IMR-90 (cell line): ENCODE results near the gene BRAT1. TPM values are rescaled to one million over a fixed set of nuclear protein-coding genes. Genes with fewer than 3 reads are reported as not detected.

Experiments
- ATAC-seq: fragments of 200-7000 bp; cut with Tn5 transposase; 2 replicates; pipeline ENCODE4 v1.9.1; 2020; ENCODE audit warnings: low read depth, mild to moderate bottlenecking, moderate library complexity
- BruUV-seq: library from RNA; stranded (reverse); fragments of 400-500 nt; replicated peaks from 2 replicates; lab custom pipeline; 2021; lab: Mats Ljungman, UMichigan
- CTCF ChIA-PET: fragments of 300-600 bp; formaldehyde crosslinking; extraction: SDS; loops from one replicate; lab custom pipeline; 2021; ENCODE audit warnings: antibody characterized with exemption; lab: Yijun Ruan, JAX
- POLR2A ChIA-PET: fragments of 300-600 bp; sonication (Branson Sonifier 250); formaldehyde crosslinking; loops from one replicate; lab custom pipeline; 2022; ENCODE audit warnings: antibody characterized with exemption; ENCODE audit not compliant: unreplicated experiment; lab: Charles Lee
- DNase-seq: peaks from one replicate; pipeline ENCODE4 v3.0.0; 2013
- H2AFZ ChIP-seq: replicated peaks from 2 replicates; pipeline ENCODE3; 2013; ENCODE audit warnings: low read length, mild to moderate bottlenecking; ENCODE audit not compliant: poor library complexity
- H2AK5ac ChIP-seq: 2 replicates; pipeline ENCODE4 v1.6.1; 2013; ENCODE audit warnings: low read depth, low read length, inconsistent platforms
- H2AK9ac ChIP-seq: replicated peaks from 2 replicates; pipeline ENCODE3; 2013; ENCODE audit warnings: mild to moderate bottlenecking, low read depth, low read length, moderate library complexity; ENCODE audit not compliant: poor library complexity
- H2BK120ac ChIP-seq: 2 replicates; pipeline ENCODE4 v1.6.1; 2013; ENCODE audit warnings: low read depth, low read length, inconsistent platforms
- H2BK15ac ChIP-seq: 3 replicates; pipeline ENCODE4 v1.6.1; 2013; ENCODE audit warnings: low read depth, low read length, inconsistent platforms
- H2BK20ac ChIP-seq: 2 replicates; pipeline ENCODE4 v1.6.1; 2013; ENCODE audit warnings: low read depth, mild to moderate bottlenecking, inconsistent platforms, low read length, moderate library complexity
- H2BK5ac ChIP-seq: 2 replicates; pipeline ENCODE4 v1.6.1; 2013; ENCODE audit warnings: mild to moderate bottlenecking, low read depth, low read length, inconsistent platforms; ENCODE audit not compliant: poor library complexity, severe bottlenecking
- H3K14ac ChIP-seq: replicated peaks from 2 replicates; pipeline ENCODE4 v1.6.1; 2013; ENCODE audit warnings: low read depth, low read length, inconsistent platforms
- H3K18ac ChIP-seq: 2 replicates; pipeline ENCODE4 v1.6.1; 2013; ENCODE audit warnings: low read depth, low read length, control low read depth
- H3K23ac ChIP-seq: 2 replicates; pipeline ENCODE4 v1.6.1; 2013; ENCODE audit warnings: low read depth, low read length, inconsistent platforms
- H3K27ac ChIP-seq: 2 replicates; pipeline ENCODE4 v1.5.1; 2013; ENCODE audit warnings: mild to moderate bottlenecking, control low read depth, low read length; ENCODE audit not compliant: insufficient read depth
- H3K27me3 ChIP-seq: 2 replicates; pipeline ENCODE4 v1.6.1; 2013; ENCODE audit warnings: low read length; ENCODE audit not compliant: control insufficient read depth, insufficient read depth
- H3K36me3 ChIP-seq: 2 replicates; pipeline ENCODE4 v1.6.1; 2013; ENCODE audit warnings: low read length, mixed read lengths; ENCODE audit not compliant: control insufficient read depth, insufficient read depth
- H3K4ac ChIP-seq: 2 replicates; pipeline ENCODE4 v1.6.1; 2013; ENCODE audit warnings: low read depth, low read length, inconsistent platforms
- H3K4me1 ChIP-seq: 2 replicates; pipeline ENCODE4 v1.6.1; 2013; ENCODE audit warnings: low read length, mixed read lengths; ENCODE audit not compliant: control insufficient read depth, insufficient read depth
- H3K4me2 ChIP-seq: 2 replicates; pipeline ENCODE4 v1.6.1; 2013; ENCODE audit warnings: low read depth, mild to moderate bottlenecking, control low read depth, low read length, moderate library complexity
- H3K4me3 ChIP-seq: 2 replicates; pipeline ENCODE4 v1.5.1; 2013; ENCODE audit warnings: low read depth, mild to moderate bottlenecking, control low read depth, low read length, moderate library complexity; ENCODE audit not compliant: insufficient read depth
- H3K56ac ChIP-seq: 2 replicates; pipeline ENCODE4 v1.6.1; 2013; ENCODE audit warnings: low read length, inconsistent platforms; ENCODE audit not compliant: insufficient read depth; ENCODE audit errors: extremely low read depth
- H3K79me1 ChIP-seq, 2 experiments: 2 replicates each; pipeline ENCODE4 v1.6.1; 2013; ENCODE audit warnings: low read length in 2 of 2, inconsistent platforms in 1 of 2, low read depth in 1 of 2
- H3K9ac ChIP-seq: 2 replicates; pipeline ENCODE4 v1.6.1; 2013; ENCODE audit warnings: low read depth, low read length, control low read depth
- H3K9me1 ChIP-seq: 2 replicates; pipeline ENCODE4 v1.6.1; 2013; ENCODE audit warnings: low read length, inconsistent platforms; ENCODE audit not compliant: insufficient read depth
- H3K9me3 ChIP-seq: 2 replicates; pipeline ENCODE4 v1.6.1; 2013; ENCODE audit warnings: low read length; ENCODE audit not compliant: control insufficient read depth, insufficient read depth
- H4K20me1 ChIP-seq: 2 replicates; pipeline ENCODE4 v1.6.1; 2013; ENCODE audit warnings: low read length, inconsistent platforms; ENCODE audit not compliant: insufficient read depth
- H4K5ac ChIP-seq: 2 replicates; pipeline ENCODE4 v1.6.1; 2013; ENCODE audit warnings: mild to moderate bottlenecking, low read depth, low read length, control low read depth
- H4K8ac ChIP-seq, 2 experiments: 2 replicates each; pipeline ENCODE4 v1.6.1; 2013; ENCODE audit warnings: low read depth in 2 of 2, low read length in 2 of 2, control low read depth in 1 of 2, inconsistent platforms in 1 of 2
- H4K91ac ChIP-seq: 2 replicates; pipeline ENCODE4 v1.6.1; 2013; ENCODE audit warnings: low read depth, low read length, inconsistent platforms; ENCODE audit not compliant: insufficient read depth
- CHD1 ChIP-seq: IDR thresholded peaks from 2 replicates; pipeline ENCODE4 v1.6.1; 2012; ENCODE audit warnings: low read depth, low read length, improper control_type of control experiment
- FOS ChIP-seq: fragments of 150-350 bp; IDR thresholded peaks from 2 replicates; pipeline ENCODE4 v1.6.1; 2016; ENCODE audit warnings: low read depth, low read length
- MAFK ChIP-seq: IDR thresholded peaks from 2 replicates; pipeline ENCODE4 v1.6.1; 2012; ENCODE audit warnings: low read depth, low read length, improper control_type of control experiment
- MAZ ChIP-seq: IDR thresholded peaks from 2 replicates; pipeline ENCODE4 v1.6.1; 2012; ENCODE audit warnings: low read depth, mild to moderate bottlenecking, low read length, improper control_type of control experiment, moderate library complexity, borderline replicate concordance
- MXI1 ChIP-seq: IDR thresholded peaks from 2 replicates; pipeline ENCODE4 v1.6.1; 2012; ENCODE audit warnings: low read depth, mild to moderate bottlenecking, low read length, moderate library complexity, borderline replicate concordance
- NFE2L2 ChIP-seq: fragments of 150-350 bp; IDR thresholded peaks from 2 replicates; pipeline ENCODE4 v1.6.1; 2016; ENCODE audit warnings: low read depth, mild to moderate bottlenecking, low read length
- POLR2A ChIP-seq: IDR thresholded peaks from 2 replicates; pipeline ENCODE4 v1.6.1; 2012; ENCODE audit warnings: mild to moderate bottlenecking, low read depth, low read length
- RCOR1 ChIP-seq: IDR thresholded peaks from 2 replicates; pipeline ENCODE4 v1.6.1; 2012; ENCODE audit warnings: mild to moderate bottlenecking, low read length, improper control_type of control experiment; ENCODE audit not compliant: insufficient replicate concordance
- RFX5 ChIP-seq: IDR thresholded peaks from 2 replicates; pipeline ENCODE4 v1.8.0; 2012; ENCODE audit warnings: low read depth, mild to moderate bottlenecking, low read length, moderate library complexity
- WGBS, 2 experiments: methylation state at CpG; one replicate each; pipeline versions ENCODE4 v1.1.5 to v1.1.7; 2013; ENCODE audit warnings: missing lambda C conversion rate in 2 of 2; ENCODE audit not compliant: insufficient read length in 1 of 2; ENCODE audit errors: extremely low coverage in 2 of 2; 5-methylcytosine and 5-hydroxymethylcytosine counted together
- dilution Hi-C: fragments of 300-500 bp; cut with HindIII; formaldehyde crosslinking; loops from one replicate; pipeline ENCODE4 v1.14.3; 2018; ENCODE audit warnings: low sequenced_read_pairs; ENCODE audit not compliant: unreplicated experiment
- in situ Hi-C: fragments of 300-500 bp; cut with MboI; formaldehyde crosslinking; loops from 3 replicates; pipeline ENCODE4 v1.14.3; 2019; ENCODE audit warnings: low sequenced_read_pairs, inconsistent platforms, mixed read lengths
- intact Hi-C: fragments of 100-400 bp; cut with micrococcal nuclease; formaldehyde crosslinking; loops from 2 replicates; pipeline ENCODE4 v1.10.0; 2022
- polyA plus RNA-seq, 3 experiments: library from polyadenylated mRNA; depleted of rRNA; stranded (reverse); fragments of >200 nt; gene quantifications; 2 replicates each; pipeline ENCODE4 v1.2.3, GENCODE V29; 2012; ENCODE audit warnings: low replicate concordance in 1 of 3
- total RNA-seq: library from RNA; depleted of rRNA; stranded (reverse); fragments of >200 nt; gene quantifications from 2 replicates; pipeline ENCODE4 v1.2.3, GENCODE V29; 2012
- TF ChIP-seq, protein P1 (sequence below): fragments of 150-350 bp; IDR thresholded peaks from 2 replicates; pipeline ENCODE4 v1.6.1; 2016; ENCODE audit warnings: low read depth, mild to moderate bottlenecking, low read length, moderate library complexity, borderline replicate concordance
- TF ChIP-seq, protein P2 (sequence below): fragments of 150-350 bp; IDR thresholded peaks from 2 replicates; pipeline ENCODE4 v1.6.1; 2017; ENCODE audit warnings: mild to moderate bottlenecking, antibody characterized with exemption, low read length, low read depth

BRAT1 gene
- total and polyA plus RNA-seq, 2 of the 4 experiments (the other 2 are of a cell fraction): 6.8 to 21.9 TPM

DNA sequence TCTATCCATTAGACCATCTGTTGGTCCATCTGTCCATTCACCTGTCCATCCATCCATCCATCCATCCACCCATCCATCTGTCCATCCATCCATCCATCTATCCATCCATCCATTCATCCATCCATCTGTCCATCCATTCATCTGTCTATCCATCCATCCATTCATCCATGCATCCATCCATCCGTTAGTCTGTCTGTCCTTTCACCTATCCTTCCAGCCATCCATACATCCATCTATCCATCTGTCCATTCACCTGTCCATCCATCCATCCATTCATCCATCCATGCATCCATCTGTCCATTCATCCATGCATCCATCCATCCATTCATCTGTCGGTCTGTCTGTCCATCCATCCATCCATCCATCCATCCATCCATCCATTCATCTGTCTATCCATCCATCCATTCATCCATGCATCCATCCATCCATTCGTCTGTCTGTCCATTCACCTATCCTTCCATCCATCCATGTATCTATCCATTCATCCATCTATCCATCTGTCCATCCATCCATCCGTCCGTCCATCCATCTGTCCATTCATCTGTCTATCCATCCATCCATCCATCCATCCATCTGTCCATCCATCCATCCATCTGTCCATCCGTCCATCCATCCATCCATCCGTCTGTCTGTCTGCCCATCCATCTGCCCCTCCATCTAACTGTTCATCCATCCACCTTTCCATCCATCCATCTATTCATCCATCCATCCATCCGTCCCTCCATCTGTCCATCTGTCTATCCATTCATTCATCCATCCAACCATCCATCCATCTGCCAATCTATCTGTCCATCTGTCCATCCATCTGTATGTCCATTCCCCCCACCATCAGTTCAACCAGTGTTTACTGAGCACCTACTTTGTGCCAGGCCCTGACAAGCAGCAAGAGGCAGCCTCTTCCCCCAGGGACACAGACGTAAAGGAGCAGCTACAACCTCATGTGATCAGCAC lies 40.6 kb downstream of the BRAT1 start (continued):
- TF ChIP-seq, protein P1, sequence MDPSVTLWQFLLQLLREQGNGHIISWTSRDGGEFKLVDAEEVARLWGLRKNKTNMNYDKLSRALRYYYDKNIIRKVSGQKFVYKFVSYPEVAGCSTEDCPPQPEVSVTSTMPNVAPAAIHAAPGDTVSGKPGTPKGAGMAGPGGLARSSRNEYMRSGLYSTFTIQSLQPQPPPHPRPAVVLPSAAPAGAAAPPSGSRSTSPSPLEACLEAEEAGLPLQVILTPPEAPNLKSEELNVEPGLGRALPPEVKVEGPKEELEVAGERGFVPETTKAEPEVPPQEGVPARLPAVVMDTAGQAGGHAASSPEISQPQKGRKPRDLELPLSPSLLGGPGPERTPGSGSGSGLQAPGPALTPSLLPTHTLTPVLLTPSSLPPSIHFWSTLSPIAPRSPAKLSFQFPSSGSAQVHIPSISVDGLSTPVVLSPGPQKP: no peak
- TF ChIP-seq POLR2A (no peak), FOS (no peak)

DNA sequence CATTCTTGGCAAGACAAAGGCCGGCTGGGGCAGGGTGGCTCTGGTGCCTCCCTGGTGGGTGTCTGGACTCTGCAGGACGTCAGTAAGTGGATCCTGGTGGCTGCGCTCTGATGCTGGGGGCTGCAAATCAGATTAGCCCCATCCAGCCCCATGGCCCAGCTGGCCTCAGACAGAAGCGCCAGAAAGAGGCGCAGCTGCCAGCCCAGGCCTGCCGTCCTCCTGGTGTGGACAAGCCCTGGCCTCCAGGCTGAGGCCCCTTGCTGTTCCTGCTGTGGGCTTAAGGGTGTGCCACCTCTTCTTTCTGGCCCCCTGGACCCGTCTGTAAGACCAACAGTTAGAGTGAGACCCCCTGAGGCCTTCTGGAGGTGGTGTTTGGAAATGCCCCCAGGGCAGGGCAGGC lies 41.6 kb downstream of the BRAT1 start:
- Histone ChIP-seq H3K4me2 (no peak overlapping the region), H3K56ac (no peak overlapping the region), H2AFZ (no peak overlapping the region), H3K27me3 (peaks cover 1% of the 10 kb centered on the region; the same call in 1 of the 2 replicates), H2BK120ac (no peak overlapping the region), H2BK15ac (no peak overlapping the region), H4K20me1 (no peaks in the 10 kb centered on the region), H3K36me3 (no peaks in the 10 kb centered on the region), H2AK9ac (no peak overlapping the region), H2BK5ac (no peak overlapping the region), H4K8ac (no peak overlapping the region), H3K79me1 (peaks cover 0 to 3% of the 10 kb centered on the region in 2 experiments; a peak in 2 of 4 replicates), H3K4me1 (peaks cover 23% of the 10 kb centered on the region), H3K4me3 (no peak overlapping the region), H3K9me1 (peaks cover 16% of the 10 kb centered on the region), H3K14ac (no peak overlapping the region), H4K5ac (no peak overlapping the region), H2AK5ac (no peak overlapping the region), H3K9ac (no peak overlapping the region), H3K9me3 (no peaks in the 10 kb centered on the region), H3K23ac (no peak overlapping the region), H3K18ac (no peak overlapping the region), H3K27ac (no peak overlapping the region), H2BK20ac (no peak overlapping the region), H4K91ac (no peak overlapping the region), H3K4ac (no peak overlapping the region)
- 80% methylated on average over 2 of the region's 7 CpGs; no CpG with 5 or more reads in 1 of the 2 experiments for WGBS, 2 experiments
- ChIA-PET CTCF (no interaction called here), POLR2A (no interaction called here)
- no peak for DNase-seq
- dilution Hi-C loops: no loop called here
- ATAC-seq: no peak
- in situ Hi-C loops: no loop called here
- intact Hi-C loops: no loop called here
- BruUV-seq: no TSS peak
- TF ChIP-seq RCOR1 (no peak), CHD1 (no peak), MXI1 (no peak), NFE2L2 (no peak), MAFK (no peak), MAZ (no peak), RFX5 (no peak), POLR2A (no peak)
- TF ChIP-seq, protein P2, sequence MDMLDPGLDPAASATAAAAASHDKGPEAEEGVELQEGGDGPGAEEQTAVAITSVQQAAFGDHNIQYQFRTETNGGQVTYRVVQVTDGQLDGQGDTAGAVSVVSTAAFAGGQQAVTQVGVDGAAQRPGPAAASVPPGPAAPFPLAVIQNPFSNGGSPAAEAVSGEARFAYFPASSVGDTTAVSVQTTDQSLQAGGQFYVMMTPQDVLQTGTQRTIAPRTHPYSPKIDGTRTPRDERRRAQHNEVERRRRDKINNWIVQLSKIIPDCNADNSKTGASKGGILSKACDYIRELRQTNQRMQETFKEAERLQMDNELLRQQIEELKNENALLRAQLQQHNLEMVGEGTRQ: no peak
